ENCODE results near the gene C10orf53. TPM values are rescaled to one million over a fixed set of nuclear protein-coding genes. Genes with fewer than 3 reads are reported as not detected.

Gene C10orf53
- total RNA-seq, 2 experiments from 2014 or later: not detected

DNA sequence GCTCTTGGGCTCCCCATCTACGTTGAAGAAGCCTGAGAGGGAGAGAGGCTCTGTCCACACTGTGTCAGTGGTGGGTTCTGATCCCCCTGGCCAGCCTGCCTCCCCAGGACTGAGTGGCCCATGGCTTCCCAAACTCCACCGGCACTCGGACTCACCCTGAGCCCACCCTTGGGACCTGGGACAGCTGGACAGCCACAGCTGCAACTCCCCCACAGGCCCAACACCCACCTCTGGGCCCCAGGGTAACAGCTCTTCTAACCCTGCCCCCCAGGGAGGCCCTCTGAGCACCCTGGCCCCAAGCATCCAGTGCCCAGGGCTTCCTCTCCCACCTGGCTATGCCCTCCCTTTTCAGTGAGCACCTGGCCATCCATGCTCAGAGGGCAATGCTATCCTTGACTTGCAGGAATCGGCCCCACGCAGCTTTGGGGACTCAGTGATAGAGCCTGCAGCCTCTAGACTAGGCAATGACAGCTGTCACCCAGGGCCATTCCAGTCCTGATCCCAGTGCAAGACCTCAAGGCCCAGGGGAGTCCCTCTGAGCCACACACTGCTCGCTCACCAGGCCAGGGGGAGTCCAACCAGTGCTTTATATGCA is 64.7 kb downstream of the C10orf53 start:
- TF ChIP-seq, protein P1, sequence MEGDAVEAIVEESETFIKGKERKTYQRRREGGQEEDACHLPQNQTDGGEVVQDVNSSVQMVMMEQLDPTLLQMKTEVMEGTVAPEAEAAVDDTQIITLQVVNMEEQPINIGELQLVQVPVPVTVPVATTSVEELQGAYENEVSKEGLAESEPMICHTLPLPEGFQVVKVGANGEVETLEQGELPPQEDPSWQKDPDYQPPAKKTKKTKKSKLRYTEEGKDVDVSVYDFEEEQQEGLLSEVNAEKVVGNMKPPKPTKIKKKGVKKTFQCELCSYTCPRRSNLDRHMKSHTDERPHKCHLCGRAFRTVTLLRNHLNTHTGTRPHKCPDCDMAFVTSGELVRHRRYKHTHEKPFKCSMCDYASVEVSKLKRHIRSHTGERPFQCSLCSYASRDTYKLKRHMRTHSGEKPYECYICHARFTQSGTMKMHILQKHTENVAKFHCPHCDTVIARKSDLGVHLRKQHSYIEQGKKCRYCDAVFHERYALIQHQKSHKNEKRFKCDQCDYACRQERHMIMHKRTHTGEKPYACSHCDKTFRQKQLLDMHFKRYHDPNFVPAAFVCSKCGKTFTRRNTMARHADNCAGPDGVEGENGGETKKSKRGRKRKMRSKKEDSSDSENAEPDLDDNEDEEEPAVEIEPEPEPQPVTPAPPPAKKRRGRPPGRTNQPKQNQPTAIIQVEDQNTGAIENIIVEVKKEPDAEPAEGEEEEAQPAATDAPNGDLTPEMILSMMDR (IDR thresholded peaks at IDR 0.05): no peak
- intact Hi-C loops (cut with DNase I, micrococcal nuclease): no loop called here
- H3K36me3 Mint-ChIP-seq (ENCODE audit: low read depth): no peaks in the 10 kb centered on the region
- Histone ChIP-seq H3K9me3 (ENCODE audit: control insufficient read depth in 1 of 2, insufficient read depth in 1 of 2, low read length in 2 of 2) (peaks cover 0 to 31% of the 10 kb centered on the region in 2 experiments), H3K4me1 (ENCODE audit: insufficient read depth, low read length) (no peaks in the 10 kb centered on the region), H3K4me3 (ENCODE audit: low read length) (no peak overlapping the region), H3K27me3 (ENCODE audit: control insufficient read depth in 1 of 2, insufficient read depth in 2 of 2, low read length in 2 of 2) (no peaks in the 10 kb centered on the region), H3K27ac (ENCODE audit: low read depth in 1 of 2, low read length in 2 of 2) (no peak overlapping the region), H3K36me3 (ENCODE audit: insufficient read depth, low read length) (no peaks in the 10 kb centered on the region)
- POLR2A ChIA-PET: no interaction called here
- H3K27me3 Mint-ChIP-seq: no peaks in the 10 kb centered on the region
- H3K4me3 Mint-ChIP-seq: no peak overlapping the region
- CTCF ChIA-PET: no interaction called here
- H3K27ac Mint-ChIP-seq: no peak overlapping the region
- H3K4me1 Mint-ChIP-seq (ENCODE audit: low read depth): no peaks in the 10 kb centered on the region
- no peak for DNase-seq
- ATAC-seq (ENCODE audit: poor library complexity): no peak
- no peaks in the 10 kb centered on the region for H3K9me3 Mint-ChIP-seq

DNA sequence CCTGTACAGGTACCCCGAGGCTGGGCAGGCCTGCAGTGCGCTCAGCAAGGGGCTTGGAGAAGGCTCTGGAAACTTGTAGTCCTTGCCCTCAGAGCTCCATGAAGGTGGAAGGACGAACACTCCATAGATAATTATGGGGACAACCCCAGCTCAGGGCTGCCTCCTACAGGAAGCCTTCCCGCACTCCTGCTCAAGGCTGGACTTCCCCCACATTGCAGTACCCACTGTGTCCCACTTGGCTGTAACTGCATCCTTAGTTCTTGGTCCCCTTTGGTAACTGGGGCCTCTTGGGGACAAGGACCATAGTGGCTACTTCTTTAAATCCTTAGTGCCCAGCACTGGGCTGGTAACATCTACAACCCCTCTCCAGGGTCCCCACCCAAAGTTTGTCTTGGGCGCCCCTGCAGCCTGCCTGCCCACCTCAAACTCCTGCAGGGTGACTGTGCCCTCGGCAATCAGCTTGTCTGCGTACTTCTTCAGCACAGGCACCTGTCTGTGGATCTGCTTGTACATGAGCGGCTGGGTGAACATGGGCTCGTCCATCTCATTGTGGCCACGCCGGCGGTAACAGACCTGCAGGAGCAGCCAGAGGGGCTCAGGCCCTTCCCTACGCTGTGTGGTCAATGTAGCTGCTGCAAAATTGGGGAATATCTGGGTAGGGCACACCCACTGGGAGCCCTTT is 65.6 kb downstream of the C10orf53 start:
- Histone ChIP-seq H3K27ac (ENCODE audit: low read depth in 1 of 2, low read length in 2 of 2) (no peak overlapping the region), H3K27me3 (ENCODE audit: control insufficient read depth in 1 of 2, insufficient read depth in 2 of 2, low read length in 2 of 2) (no peaks in the 10 kb centered on the region), H3K9me3 (ENCODE audit: control insufficient read depth in 1 of 2, insufficient read depth in 1 of 2, low read length in 2 of 2) (peaks cover 0 to 31% of the 10 kb centered on the region in 2 experiments), H3K4me3 (ENCODE audit: low read length) (no peak overlapping the region), H3K36me3 (ENCODE audit: insufficient read depth, low read length) (no peaks in the 10 kb centered on the region), H3K4me1 (ENCODE audit: insufficient read depth, low read length) (no peaks in the 10 kb centered on the region)
- Mint-ChIP-seq H3K4me3 (no peak overlapping the region), H3K27me3 (no peaks in the 10 kb centered on the region), H3K36me3 (ENCODE audit: low read depth) (no peaks in the 10 kb centered on the region), H3K27ac (no peak overlapping the region), H3K9me3 (no peaks in the 10 kb centered on the region), H3K4me1 (ENCODE audit: low read depth) (no peaks in the 10 kb centered on the region)
- no peak for ATAC-seq (ENCODE audit: poor library complexity)
- ChIA-PET POLR2A (no interaction called here), CTCF (no interaction called here)
- DNase-seq: no peak
- TF ChIP-seq, protein P1 (IDR thresholded peaks at IDR 0.05): no peak
- intact Hi-C loops (cut with DNase I, micrococcal nuclease): no loop called here

DNA sequence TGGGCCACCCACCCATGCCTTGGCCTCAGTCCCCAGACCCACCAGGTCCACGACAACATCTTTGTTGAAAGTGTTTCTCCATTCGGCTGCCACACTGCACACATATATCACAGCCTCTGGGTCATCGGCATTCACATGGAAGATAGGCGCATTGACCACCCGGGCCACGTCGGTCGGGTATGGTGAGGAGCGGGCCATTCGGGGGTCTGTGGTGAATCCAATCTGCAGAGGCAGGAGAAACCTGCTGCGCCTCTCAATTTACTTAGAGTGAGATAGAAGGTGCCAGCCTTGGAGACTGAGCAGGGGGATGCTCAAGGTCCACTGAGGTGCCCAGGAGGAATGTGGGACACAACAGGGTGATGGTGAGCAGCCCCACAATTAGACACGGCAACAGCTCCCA is 66.3 kb downstream of the C10orf53 start:
- Histone ChIP-seq H3K27ac (ENCODE audit: low read depth in 1 of 2, low read length in 2 of 2) (no peak overlapping the region), H3K4me1 (ENCODE audit: insufficient read depth, low read length) (no peaks in the 10 kb centered on the region), H3K36me3 (ENCODE audit: insufficient read depth, low read length) (no peaks in the 10 kb centered on the region), H3K4me3 (ENCODE audit: low read length) (no peak overlapping the region), H3K9me3 (ENCODE audit: control insufficient read depth in 1 of 2, insufficient read depth in 1 of 2, low read length in 2 of 2) (peaks cover 0 to 29% of the 10 kb centered on the region in 2 experiments), H3K27me3 (ENCODE audit: control insufficient read depth in 1 of 2, insufficient read depth in 2 of 2, low read length in 2 of 2) (no peaks in the 10 kb centered on the region)
- H3K4me1 Mint-ChIP-seq (ENCODE audit: low read depth): no peaks in the 10 kb centered on the region
- no peak overlapping the region for H3K27ac Mint-ChIP-seq
- no peak overlapping the region for H3K4me3 Mint-ChIP-seq
- POLR2A ChIA-PET: no interaction called here
- intact Hi-C loops (cut with DNase I, micrococcal nuclease): no loop called here
- DNase-seq (no peak), ATAC-seq (ENCODE audit: poor library complexity) (no peak)
- no peaks in the 10 kb centered on the region for H3K36me3 Mint-ChIP-seq (ENCODE audit: low read depth)
- H3K9me3 Mint-ChIP-seq: no peaks in the 10 kb centered on the region
- CTCF ChIA-PET: no interaction called here
- TF ChIP-seq, protein P1 (IDR thresholded peaks at IDR 0.05): no peak
- peaks cover 2% of the 10 kb centered on the region for H3K27me3 Mint-ChIP-seq
